Panc1 (cell line): Measurements from ENCODE around the gene POLE3. TPM values are rescaled to one million over a fixed set of nuclear protein-coding genes. Genes with fewer than 3 reads are reported as not detected.

Experiments
- ATAC-seq: fragments of 200-7000 bp; cut with Tn5 transposase; 2 replicates; pipeline ENCODE4 v1.9.1; 2020; ENCODE audit warnings: mild to moderate bottlenecking, moderate library complexity
- BruUV-seq: library from RNA; stranded (reverse); fragments of 400-500 nt; replicated peaks from 2 replicates; lab custom pipeline; 2021; lab: Mats Ljungman, UMichigan
- CTCF ChIA-PET: fragments of 300-600 bp; sonication (Branson Sonifier 250); formaldehyde crosslinking; loops from one replicate; lab custom pipeline; 2022; ENCODE audit warnings: antibody characterized with exemption; lab: Charles Lee
- POLR2A ChIA-PET: fragments of 300-600 bp; sonication (Branson Sonifier 250); formaldehyde crosslinking; loops from one replicate; lab custom pipeline; 2022; ENCODE audit warnings: antibody characterized with exemption; lab: Charles Lee
- DNase-seq: peaks from one replicate; pipeline ENCODE4 v3.0.0-alpha.2; 2010; ENCODE audit warnings: low read depth, low spot score
- H3K27ac ChIP-seq: 2 replicates; pipeline ENCODE4 v1.5.1; 2011; ENCODE audit warnings: mild to moderate bottlenecking, low read length, inconsistent platforms
- H3K27me3 ChIP-seq: fragments of 200-500 bp; sonication (Bioruptor generic); 2 replicates; pipeline ENCODE4 v1.6.0; 2014; ENCODE audit warnings: low read length, inconsistent platforms; ENCODE audit not compliant: control insufficient read depth, insufficient read depth
- H3K36me3 ChIP-seq: fragments of 200-500 bp; sonication (Bioruptor generic); 2 replicates; pipeline ENCODE4 v1.5.1; 2014; ENCODE audit warnings: inconsistent platforms, mild to moderate bottlenecking, low read length, moderate library complexity; ENCODE audit not compliant: control insufficient read depth, insufficient read depth
- H3K4me1 ChIP-seq: 2 replicates; pipeline ENCODE4 v1.5.1; 2011; ENCODE audit warnings: inconsistent platforms, mild to moderate bottlenecking, low read length, moderate library complexity; ENCODE audit not compliant: control insufficient read depth, insufficient read depth
- H3K4me3 ChIP-seq, 2 experiments: 2 replicates each; pipeline ENCODE4 v1.5.1; 2011 to 2012; ENCODE audit warnings: low read depth in 2 of 2, low read length in 2 of 2, mild to moderate bottlenecking in 2 of 2, inconsistent platforms in 1 of 2, moderate library complexity in 1 of 2
- H3K9me3 ChIP-seq: fragments of 200-500 bp; sonication (Bioruptor generic); 2 replicates; pipeline ENCODE4 v1.5.1; 2014; ENCODE audit warnings: low read depth, mild to moderate bottlenecking, inconsistent platforms, low read length, moderate library complexity; ENCODE audit not compliant: control insufficient read depth, insufficient read depth
- POLR2AphosphoS5 ChIP-seq: IDR thresholded peaks from 2 replicates; pipeline ENCODE4 v1.6.1; 2012; ENCODE audit warnings: mild to moderate bottlenecking, low read depth, low read length, moderate library complexity
- REST ChIP-seq, 2 experiments: IDR thresholded peaks; 2 replicates each; pipeline ENCODE4 v1.6.1; 2011 to 2012; ENCODE audit warnings: low read depth in 2 of 2, control low read depth in 1 of 2, low read length in 1 of 2, mild to moderate bottlenecking in 1 of 2, moderate library complexity in 1 of 2; ENCODE audit not compliant: insufficient read depth in 1 of 2
- SIN3A ChIP-seq: IDR thresholded peaks from 2 replicates; pipeline ENCODE4 v1.6.1; 2012; ENCODE audit warnings: low read depth, mild to moderate bottlenecking, low read length, moderate library complexity, borderline replicate concordance; ENCODE audit not compliant: insufficient read depth
- TCF7L2 ChIP-seq: IDR thresholded peaks from 2 replicates; pipeline ENCODE4 v1.6.1; 2011; ENCODE audit warnings: mild to moderate bottlenecking, low read depth, low read length, inconsistent platforms
- in situ Hi-C: cut with HindIII; loops from 2 replicates; pipeline ENCODE4 v1.10.0; 2016; ENCODE audit warnings: low sequenced_read_pairs, low pct_unique_long_range_greater_than_20kb
- intact Hi-C: fragments of 100-400 bp; cut with micrococcal nuclease; formaldehyde crosslinking; loops from one replicate; pipeline ENCODE4 v1.10.0; 2022; ENCODE audit not compliant: unreplicated experiment
- total RNA-seq: library from RNA; stranded (reverse); gene quantifications from one replicate; pipeline ENCODE4 v1.2.1, GENCODE V29; 2021; ENCODE audit not compliant: unreplicated experiment
- TF ChIP-seq, protein P1 (sequence below): fragments of 450-650 bp; IDR thresholded peaks from 2 replicates; pipeline ENCODE4 v1.5.1; 2017; ENCODE audit warnings: mild to moderate bottlenecking

The POLE3 gene
- total RNA-seq, 1 experiment from 2014 or later = 48.5 TPM

DNA sequence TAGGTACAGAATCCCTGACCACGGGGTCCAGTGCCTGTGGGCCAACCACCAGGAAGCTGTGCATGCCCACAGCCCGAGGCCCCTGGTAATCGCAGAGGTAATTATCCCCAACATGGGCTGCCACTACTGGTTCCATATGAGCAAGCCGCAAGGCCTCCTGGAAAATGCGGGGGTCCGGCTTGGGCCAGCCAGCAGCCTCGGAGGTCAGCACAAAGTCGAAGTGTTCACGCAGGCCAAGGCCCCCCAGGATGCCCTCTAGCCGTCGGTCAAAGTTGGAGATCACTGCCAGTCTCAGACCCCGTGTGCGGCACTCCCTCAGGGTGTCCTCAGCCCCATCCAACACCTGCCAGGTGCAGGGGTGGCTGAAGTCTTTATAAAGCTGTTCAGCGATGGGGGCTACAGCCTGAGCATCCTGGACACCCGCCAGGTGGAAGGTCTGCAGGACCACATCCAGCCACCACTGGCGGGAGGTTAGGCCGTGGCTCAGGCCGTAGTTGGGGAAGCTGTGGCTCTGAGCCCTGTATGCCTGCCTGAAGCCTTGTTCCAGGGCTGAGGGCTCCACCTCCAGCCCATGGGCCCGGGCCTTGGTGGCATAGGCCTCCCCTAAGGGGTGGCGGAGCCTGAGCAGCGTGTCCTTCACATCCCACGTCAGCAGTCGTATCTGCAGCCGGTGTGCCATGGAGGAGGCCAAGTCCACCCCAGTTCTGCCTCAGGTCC lies 36.6 kb downstream of the POLE3 start:
- POLR2A ChIA-PET = no interaction called here
- no peaks in the 10 kb centered on the region; the same call in 1 of the 2 replicates for H3K4me1 ChIP-seq
- DNase-seq = no peak
- H3K4me3 ChIP-seq = no peak overlapping the region
- H3K27ac ChIP-seq = no peak overlapping the region
- no peak for TF ChIP-seq SIN3A
- TF ChIP-seq POLR2AphosphoS5 = no peak
- no peak for TF ChIP-seq REST (IDR thresholded peaks at IDR 0.05; ENCODE audit: insufficient read depth in 1 of 2, low read depth in 2 of 2, low read length in 1 of 2)
- TF ChIP-seq TCF7L2 = no peak
- TF ChIP-seq, protein P1, sequence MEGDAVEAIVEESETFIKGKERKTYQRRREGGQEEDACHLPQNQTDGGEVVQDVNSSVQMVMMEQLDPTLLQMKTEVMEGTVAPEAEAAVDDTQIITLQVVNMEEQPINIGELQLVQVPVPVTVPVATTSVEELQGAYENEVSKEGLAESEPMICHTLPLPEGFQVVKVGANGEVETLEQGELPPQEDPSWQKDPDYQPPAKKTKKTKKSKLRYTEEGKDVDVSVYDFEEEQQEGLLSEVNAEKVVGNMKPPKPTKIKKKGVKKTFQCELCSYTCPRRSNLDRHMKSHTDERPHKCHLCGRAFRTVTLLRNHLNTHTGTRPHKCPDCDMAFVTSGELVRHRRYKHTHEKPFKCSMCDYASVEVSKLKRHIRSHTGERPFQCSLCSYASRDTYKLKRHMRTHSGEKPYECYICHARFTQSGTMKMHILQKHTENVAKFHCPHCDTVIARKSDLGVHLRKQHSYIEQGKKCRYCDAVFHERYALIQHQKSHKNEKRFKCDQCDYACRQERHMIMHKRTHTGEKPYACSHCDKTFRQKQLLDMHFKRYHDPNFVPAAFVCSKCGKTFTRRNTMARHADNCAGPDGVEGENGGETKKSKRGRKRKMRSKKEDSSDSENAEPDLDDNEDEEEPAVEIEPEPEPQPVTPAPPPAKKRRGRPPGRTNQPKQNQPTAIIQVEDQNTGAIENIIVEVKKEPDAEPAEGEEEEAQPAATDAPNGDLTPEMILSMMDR = no peak
- no peak for ATAC-seq
- in situ Hi-C loops (no loop called here), intact Hi-C loops (no loop called here)
- no peaks in the 10 kb centered on the region for H3K27me3 ChIP-seq
- H3K36me3 ChIP-seq = no peaks in the 10 kb centered on the region; the same call in 1 of the 2 replicates
- no peaks in the 10 kb centered on the region for H3K9me3 ChIP-seq
- CTCF ChIA-PET = no interaction called here
- BruUV-seq = no TSS peak

DNA sequence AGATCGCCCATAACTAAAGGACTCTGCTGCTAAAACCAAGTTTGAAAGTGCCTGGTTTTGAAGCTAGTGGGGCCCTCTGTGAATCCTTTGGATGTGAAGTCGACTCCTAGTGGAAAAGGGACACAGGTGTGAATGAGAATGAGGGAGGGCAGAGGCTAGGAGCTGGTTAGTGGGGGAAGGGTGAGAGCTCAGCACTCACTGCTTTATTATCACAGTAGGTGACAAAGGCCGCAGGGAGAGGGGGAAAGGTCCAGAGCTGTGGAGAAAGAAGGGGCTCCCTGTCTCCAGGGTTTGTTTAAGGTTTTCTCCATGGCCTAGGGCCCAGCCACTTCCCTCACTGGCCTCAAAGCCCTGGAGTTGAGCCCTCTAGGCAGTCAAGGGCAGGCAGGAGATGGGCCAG lies 37.2 kb downstream of the POLE3 start:
- no peak for TF ChIP-seq POLR2AphosphoS5
- TF ChIP-seq, protein P1 = no peak
- BruUV-seq = no TSS peak
- Histone ChIP-seq H3K27ac (no peak overlapping the region), H3K27me3 (no peaks in the 10 kb centered on the region), H3K4me3 (no peak overlapping the region), H3K36me3 (no peaks in the 10 kb centered on the region; the same call in 1 of the 2 replicates), H3K4me1 (no peaks in the 10 kb centered on the region; the same call in 1 of the 2 replicates), H3K9me3 (no peaks in the 10 kb centered on the region)
- POLR2A ChIA-PET = no interaction called here
- intact Hi-C loops (no loop called here), in situ Hi-C loops (no loop called here)
- DNase-seq (no peak), ATAC-seq (no peak)
- CTCF ChIA-PET = no interaction called here
